ENCODE results near the gene LRFN2.

LRFN2 gene

DNA sequence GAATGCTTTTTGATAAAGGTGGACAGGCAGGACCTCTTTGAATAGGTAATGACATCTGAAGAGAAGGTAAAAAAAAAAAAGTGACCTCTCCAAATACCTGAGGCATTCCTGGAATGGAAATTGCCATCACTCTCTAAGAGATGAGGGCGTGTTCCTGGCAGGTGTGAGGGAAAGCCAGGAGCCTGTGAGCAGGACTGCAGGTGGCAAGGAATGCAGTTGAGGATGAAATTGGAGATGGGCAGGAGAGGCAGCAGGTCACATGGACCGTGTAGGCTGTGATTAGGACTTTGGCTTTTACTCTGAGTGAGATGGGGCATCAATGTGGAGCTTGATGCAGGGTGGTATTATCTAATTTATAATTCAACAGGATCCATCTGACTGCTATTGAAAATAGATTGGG lies 227.4 kb downstream of the LRFN2 start:
- DNase-seq, result no peak

GRCh38 chr6:40358473-40359460 lies 228.4 kb downstream of the LRFN2 start:
- DNase-seq, result no peak

- DNase-seq, result no peak
Observed at GRCh38 chr6:40356242-40356910, 230.8 kb downstream of the LRFN2 start.

- no peak for DNase-seq
Observed at GRCh38 chr6:40355532-40355931, 231.6 kb downstream of the LRFN2 start.

- DNase-seq, result no peak
Observed at GRCh38 chr6:40355066-40355465, 232.1 kb downstream of the LRFN2 start.

GRCh38 chr6:40353967-40354452 lies 233.2 kb downstream of the LRFN2 start:
- no peak for DNase-seq

DNA sequence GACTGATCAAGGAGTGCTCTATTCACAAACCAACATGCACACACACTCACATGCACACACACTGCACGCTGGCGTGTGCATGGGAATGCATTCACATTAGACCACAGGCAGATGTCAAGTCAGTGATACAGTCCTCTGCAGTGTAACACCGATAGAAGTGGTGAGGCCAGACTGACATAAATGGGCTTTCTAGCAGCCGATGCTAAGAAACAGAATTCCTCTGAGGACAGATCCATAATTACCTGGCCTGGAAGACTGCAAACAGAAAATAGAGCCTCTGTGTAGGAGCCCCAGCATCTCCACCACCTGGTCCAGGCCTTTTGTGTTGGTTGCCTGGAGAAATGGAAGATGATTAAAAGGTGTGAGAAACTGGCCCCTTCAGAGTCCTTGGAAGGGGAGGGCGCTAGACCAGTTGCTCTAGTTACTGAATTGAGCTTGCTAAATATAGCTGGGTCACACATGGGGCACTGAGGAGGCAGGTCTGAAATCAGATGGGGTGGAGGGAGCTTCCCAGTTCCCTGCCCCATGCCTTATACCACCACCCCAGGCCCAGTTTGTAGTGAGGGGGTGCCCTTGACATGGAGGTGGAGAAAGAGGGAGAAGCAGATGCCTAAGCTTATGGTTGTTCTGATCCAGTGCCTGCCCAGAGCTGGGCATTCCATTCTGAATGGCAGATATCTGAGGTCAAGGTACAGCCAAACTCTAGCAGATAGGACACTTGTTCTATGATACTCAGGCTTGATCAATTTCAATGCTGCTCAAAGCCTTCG lies 233.8 kb downstream of the LRFN2 start:
- DNase-seq, result no peak

- DNase-seq, result no peak
Observed at GRCh38 chr6:40352527-40353170, 234.5 kb downstream of the LRFN2 start.

DNA sequence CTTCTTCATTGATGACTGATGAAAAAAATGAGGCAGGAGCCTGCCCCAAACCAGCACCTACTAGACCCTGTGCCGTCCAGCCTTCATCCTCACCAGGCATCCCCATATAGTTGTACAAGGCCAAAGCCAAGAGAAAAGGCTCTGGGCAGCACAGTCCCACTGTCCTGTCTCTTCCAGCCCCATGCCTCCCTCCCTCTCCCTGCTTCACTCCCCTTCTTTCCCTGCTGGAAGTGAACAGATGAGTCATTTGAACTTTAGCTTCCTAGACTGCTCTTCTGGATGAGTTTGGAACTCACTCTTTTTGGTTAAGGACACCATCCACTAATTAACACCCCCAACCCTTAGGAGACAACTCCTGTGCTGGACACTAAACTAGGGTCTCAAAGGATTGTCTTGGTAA lies 235.2 kb downstream of the LRFN2 start:
- DNase-seq, result no peak

GRCh38 chr6:40350747-40351217 lies 236.4 kb downstream of the LRFN2 start:
- no peak for DNase-seq

- DNase-seq, result no peak
Observed at GRCh38 chr6:40349901-40350746, 237.0 kb downstream of the LRFN2 start.

GRCh38 chr6:40349123-40349900 lies 237.9 kb downstream of the LRFN2 start:
- DNase-seq, result no peak

- no peak for DNase-seq
Observed at GRCh38 chr6:40348591-40348990, 238.6 kb downstream of the LRFN2 start.

- DNase-seq, result no peak
Observed at GRCh38 chr6:40347571-40348011, 239.6 kb downstream of the LRFN2 start.

DNA sequence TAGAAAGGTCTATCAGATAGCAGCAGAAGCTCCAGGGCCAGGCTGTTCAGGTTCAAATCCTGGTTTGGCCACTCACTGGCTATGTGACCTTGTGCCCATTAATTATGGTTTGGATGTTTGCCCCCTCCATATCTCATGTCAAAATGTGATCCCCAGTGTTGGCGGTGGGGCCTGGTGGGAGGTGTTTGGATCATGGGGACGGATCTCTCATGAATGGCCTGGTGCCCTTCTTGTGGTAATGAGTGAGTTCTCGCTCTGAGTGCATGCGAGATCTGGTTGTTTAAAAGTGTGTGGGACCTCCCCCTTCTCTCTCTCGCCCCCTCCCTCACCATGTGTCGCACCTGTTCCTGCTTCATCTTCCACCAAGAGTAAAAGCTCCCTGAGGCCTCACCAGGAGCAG lies 240.9 kb downstream of the LRFN2 start:
- DNase-seq, result no peak

DNA sequence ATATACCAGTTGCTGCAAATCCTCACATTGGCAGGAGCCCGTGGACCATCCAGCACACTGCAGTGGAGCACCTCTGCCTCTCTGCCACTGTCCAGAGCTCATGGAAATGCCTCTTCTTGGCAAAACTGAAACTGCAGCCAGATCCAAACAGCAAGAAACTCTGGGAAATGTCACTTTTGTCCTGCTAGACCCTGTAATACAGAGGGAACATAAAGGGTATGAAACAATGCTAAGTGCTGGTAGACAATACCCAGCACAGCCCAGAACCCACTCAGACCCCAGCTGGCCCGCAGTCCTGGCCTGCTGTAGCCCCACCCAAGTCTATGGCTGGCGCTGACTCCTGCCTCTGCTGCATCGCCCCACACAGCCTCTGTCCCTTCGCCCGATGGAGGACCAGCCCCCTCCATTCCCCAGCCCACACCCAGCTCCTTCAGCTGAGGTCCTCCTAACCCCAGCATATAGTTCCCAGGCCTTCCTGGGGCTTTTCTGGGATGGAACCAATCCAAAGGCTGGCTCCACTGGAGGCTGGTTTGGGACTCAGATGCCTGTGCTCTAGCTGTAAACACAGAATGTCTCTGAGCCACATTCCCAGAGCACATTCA lies 242.5 kb downstream of the LRFN2 start:
- no peak for DNase-seq

DNA sequence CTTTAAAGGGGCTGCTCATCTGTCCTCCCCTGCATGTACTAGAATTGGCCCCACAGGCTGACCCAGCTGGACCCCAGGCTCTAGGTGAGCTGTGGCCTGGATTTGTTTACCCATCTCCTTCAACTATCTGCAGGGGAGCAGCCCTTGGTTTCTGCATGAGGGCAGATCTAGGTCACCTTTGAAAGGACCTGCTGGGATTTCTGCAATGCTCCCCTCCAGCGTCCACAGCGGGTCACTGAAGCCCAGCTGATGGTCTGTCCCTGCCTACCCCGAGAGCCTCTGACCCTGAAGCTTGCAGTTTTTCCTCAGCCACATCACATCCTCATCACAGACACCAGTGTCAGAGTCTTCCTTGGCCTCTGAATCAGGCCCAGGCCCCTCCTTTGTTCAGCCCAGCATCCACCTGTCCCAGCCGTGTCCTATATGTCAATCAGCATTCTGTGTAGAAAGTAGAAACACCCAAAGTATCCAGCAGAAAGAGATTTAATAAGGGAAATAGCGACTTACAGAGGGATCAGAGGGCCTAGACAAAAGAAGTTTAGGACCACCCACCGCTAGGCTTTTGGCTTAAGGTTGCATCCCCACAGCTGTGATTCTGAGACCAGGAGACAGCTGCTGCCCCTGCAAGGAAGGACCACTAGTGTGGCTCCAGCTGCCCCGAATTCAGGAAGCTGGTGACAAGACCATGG lies 243.1 kb downstream of the LRFN2 start:
- DNase-seq, result no peak

DNA sequence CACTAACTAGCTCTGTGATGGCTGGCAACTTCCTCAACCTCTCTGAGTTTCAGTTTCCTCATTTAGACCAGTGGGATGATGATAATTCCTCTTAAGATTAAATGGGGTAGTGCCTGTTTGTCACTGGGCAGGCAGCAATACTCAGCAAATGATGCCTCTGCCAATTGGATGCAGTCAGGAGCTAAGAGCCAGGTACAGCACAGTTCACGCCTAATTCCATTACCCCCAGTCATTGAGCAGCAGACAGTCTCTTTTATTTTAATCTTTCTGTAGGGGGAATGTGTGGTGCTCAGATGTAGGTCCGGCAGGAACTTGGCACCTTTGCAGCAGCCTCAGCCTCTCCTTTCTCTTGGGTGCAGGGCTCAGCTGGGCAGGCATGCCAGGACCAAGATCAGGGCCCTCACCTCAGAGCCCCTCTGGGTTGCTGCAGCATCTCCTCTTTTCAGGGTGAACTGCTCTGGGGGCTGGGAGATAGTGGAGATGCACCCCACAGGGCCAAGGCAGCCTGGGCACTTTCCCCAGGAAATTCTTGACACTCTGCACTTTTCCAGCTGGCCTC lies 243.8 kb downstream of the LRFN2 start:
- DNase-seq, result no peak

DNA sequence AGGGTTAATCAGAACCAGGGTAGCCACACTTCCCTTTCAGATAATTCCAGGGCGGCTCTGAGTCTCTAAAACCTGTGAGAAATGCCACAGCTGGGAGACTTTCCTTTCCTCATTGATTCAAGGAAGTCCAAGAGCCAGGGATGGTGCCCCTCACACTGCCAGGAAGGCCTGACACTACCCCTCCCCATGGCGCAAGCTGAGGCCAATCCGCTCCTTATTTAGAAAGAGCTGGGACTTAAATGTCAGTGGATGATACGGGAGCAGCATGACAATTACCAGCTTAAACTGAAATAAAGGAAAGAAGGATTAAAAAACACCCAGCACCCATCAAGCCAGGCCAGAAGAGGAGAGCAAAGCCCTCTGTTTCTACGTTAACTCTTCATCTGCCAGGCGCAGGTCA lies 244.4 kb downstream of the LRFN2 start:
- DNase-seq, result no peak
